Tibial nerve (tissue), 4 donors: ENCODE measurements around the gene TINAGL1.
A peak's percentile ranks its signal among the peaks of the same experiment; 100 is the strongest.

Experiments used
- CTCF ChIP-seq, 5 experiments: fragments of 200-600 bp in 3 of 5; fragments of 450-650 bp in 2 of 5; sonication (generic) in 3 of 5; IDR thresholded peaks; one replicate each; pipeline ENCODE4 v1.5.1; 2016 to 2019; ENCODE audit warnings: antibody characterized with exemption in 5 of 5, mild to moderate bottlenecking in 3 of 5, moderate library complexity in 2 of 5
- EP300 ChIP-seq, 2 donors: sonication (generic); formaldehyde crosslinking; IDR thresholded peaks; one replicate each; pipeline ENCODE4 v1.6.1; 2017; ENCODE audit warnings: antibody characterized with exemption in 2 of 2, mild to moderate bottlenecking in 1 of 2
- POLR2A ChIP-seq, 2 donors: fragments of 450-650 bp; IDR thresholded peaks; one replicate each; pipeline ENCODE4 v1.6.1; 2017; ENCODE audit warnings: antibody characterized with exemption in 2 of 2, mild to moderate bottlenecking in 2 of 2, moderate library complexity in 2 of 2

- peak in 1 of 2 donors; percentile 29 for TF ChIP-seq EP300 (IDR thresholded peaks at IDR 0.05)
- TF ChIP-seq CTCF (IDR thresholded peaks at IDR 0.05) = no peak
- TF ChIP-seq POLR2A (IDR thresholded peaks at IDR 0.05) = peak in 1 of 2 donors; percentile 41
Observed at GRCh38 chr1:31576201-31576669, at the start of gene TINAGL1.
